NCI-H2227 (cell line): Measurements from ENCODE around the gene MAP2K2.

Source experiments
- DNase-seq: peaks from one replicate; lab custom pipeline; 2025; ENCODE audit not compliant: unreplicated experiment; lab: John Stamatoyannopoulos, UW

MAP2K2 gene

DNA sequence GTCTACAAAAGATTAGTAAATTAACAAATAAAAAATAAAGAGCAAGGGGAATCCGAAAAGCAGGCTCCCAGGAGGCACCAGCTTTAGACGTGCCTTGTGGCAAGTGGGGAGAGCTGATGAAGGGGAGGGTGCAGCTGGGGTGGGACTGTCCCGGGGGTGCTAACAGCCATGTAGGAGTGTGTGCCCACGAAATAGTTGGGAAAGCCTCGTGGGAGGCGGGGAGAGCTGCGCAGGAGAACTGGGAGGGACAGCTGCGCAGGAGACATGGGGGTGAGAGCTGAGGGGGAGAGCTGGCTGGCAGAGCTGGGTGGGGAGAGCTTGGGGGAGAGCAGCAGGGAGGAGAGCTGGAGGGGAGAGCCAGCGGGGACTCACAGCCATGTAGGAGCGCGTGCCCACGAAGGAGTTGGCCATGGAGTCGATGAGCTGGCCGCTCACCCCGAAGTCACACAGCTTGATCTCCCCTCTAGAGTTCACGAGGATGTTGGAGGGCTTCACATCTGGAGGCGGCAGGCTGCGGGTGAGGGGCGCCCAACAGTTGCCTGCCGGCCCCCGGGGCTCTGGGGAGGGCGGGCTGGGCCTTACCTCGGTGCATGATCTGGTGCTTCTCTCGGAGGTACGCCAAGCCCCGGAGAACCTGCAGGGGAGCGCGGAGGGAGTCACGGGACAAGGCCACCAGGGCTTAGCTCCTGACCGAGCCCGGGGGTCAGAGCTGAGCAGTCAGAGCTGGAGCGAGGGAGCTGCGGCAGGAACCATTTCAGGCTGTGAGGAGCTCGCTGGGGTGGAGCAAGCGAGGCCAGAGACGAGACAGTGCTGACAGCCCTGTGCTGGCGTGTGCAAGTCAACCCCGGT is 23.1 kb downstream of the MAP2K2 start:
- DNase-seq, result no peak

DNA sequence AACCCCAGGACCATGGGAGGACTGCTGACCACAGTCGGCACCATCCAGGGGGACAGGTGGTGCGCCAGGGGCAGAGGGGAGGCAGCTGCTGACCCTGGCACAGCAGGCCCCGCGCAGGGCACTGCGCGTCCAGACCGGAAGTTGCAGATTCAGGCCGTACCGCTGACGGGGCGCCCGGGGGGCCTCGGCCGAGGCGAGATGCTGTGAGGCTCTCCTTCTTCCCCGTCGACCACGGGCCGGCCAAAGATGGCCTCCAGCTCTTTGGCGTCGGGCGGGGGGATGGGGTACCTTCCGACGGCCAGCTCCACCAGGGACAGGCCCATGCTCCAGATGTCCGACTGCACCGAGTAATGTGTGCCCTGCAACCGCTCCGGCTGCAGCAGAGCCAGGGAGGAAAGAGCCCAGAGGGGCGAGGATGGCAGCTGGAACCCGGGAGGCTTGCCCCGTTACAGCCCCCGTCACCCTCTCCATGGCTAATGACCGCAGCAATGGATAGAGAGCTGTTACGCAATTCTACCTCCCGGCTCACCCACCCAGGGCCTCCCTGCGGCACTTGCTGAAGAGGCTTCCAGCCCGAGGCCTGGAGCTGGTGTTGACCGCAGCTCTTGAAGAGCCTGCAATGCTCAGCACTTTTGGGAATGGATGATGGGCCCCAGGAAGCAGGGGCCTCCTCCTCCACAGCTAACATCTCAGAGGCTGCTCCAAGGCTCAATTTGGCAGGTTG is 24.7 kb downstream of the MAP2K2 start:
- no peak for DNase-seq

DNA sequence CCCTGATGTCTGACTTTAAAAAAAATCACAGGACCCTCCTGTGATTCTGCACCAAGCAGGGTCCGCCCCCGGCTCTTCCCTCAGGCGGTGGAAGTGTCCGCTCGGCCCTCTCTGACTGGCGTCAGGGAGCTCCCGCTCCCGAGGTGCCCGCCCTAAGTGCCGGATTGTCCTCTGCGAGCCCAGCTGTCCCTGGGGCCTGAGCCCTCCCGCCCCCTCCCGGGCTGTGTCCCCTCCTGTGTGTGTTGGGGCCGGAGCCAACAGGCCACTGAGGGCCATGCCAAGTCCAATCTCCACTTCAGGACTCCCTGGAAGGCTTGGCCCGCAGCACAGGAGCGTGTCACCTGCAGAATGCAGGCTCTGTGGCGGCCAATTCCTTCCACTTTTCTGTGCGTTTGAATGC is 25.4 kb downstream of the MAP2K2 start:
- no peak for DNase-seq

DNA sequence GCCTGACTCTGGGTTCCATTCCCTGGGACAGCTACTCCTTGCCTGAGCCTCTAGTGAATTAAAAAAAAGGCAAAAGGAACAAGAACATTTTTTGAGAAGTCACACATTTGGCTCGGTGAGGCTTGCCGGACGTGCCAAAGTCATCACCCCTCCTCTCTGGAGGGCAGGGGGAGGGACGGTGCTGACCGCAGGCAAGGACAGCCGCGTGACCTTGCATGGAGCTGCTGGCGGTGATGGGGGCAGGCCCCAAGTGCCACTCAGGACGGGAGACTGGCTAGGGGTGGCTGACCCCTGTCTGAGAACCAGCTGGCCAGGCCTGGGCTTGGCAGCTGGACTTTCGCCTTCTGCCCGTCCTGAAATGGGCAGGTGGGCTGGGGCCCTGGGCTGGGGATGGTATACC is 26.4 kb downstream of the MAP2K2 start:
- no peak for DNase-seq

DNA sequence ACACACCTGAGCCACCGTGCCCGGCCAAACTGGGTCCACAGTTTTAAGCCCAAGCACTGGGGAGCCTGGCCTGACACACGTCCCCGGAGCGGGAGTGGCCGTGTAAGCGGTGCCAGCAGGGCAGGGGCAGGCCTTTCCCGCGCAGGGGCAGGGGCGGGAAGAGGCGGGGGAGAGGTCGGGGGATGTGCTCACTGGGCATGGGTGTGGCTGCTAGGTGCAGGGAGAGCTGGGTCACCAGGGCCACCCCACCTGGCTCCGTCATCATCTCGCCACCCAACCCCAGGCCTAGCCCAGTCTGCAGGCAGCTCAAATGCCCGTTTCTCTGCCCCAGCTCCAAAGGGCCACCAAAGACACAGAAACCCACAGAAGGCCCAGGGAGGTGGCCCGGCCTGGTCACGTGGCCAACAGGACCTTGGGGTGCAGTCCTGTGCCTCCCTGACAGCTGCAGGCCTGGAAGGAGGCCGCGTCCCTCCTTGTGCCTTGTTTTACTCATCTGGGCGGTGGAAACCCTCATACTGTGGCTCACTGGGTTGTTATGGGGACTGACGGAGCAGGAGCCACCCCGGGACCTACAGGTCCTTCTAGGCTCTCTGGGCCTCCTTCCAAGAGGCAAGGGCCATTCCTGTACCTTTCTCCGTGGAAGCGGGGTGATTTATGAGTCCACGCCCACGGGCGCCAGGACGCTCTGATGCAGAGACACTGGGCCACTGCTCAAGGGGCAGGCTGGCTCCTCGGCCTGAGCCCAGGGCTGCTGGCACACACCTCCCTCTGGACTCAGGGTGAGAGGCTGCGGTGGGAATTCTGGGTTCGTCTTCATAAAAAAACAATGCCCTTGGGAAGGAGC is 27.7 kb downstream of the MAP2K2 start:
- DNase-seq, result no peak

- DNase-seq, result no peak
Observed at GRCh38 chr19:4095488-4095844, 28.5 kb downstream of the MAP2K2 start.

GRCh38 chr19:4094761-4095487 is 29.0 kb downstream of the MAP2K2 start:
- DNase-seq, result no peak

DNA sequence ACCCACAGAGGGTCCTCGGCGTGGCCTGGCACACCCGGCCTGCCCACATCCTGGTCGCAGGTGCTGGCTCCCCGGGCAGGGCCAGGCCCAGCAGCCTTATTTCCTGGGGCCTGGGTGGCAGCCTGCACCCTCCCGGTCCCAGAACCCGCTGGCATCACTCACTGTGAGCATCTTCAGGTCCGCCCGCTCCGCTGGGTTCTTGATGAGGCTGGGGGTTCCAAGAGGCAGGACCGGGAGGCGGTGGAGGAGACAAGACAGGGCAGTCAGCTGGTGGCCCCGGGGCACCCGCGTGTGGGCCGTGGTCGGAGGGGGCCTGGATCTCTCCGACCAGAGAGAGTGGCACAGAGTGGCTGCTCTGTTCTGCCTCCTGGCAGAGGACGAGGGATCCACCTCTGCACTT is 29.6 kb downstream of the MAP2K2 start:
- no peak for DNase-seq

- DNase-seq, result no peak
Observed at GRCh38 chr19:4093643-4094175, 30.2 kb downstream of the MAP2K2 start.

DNA sequence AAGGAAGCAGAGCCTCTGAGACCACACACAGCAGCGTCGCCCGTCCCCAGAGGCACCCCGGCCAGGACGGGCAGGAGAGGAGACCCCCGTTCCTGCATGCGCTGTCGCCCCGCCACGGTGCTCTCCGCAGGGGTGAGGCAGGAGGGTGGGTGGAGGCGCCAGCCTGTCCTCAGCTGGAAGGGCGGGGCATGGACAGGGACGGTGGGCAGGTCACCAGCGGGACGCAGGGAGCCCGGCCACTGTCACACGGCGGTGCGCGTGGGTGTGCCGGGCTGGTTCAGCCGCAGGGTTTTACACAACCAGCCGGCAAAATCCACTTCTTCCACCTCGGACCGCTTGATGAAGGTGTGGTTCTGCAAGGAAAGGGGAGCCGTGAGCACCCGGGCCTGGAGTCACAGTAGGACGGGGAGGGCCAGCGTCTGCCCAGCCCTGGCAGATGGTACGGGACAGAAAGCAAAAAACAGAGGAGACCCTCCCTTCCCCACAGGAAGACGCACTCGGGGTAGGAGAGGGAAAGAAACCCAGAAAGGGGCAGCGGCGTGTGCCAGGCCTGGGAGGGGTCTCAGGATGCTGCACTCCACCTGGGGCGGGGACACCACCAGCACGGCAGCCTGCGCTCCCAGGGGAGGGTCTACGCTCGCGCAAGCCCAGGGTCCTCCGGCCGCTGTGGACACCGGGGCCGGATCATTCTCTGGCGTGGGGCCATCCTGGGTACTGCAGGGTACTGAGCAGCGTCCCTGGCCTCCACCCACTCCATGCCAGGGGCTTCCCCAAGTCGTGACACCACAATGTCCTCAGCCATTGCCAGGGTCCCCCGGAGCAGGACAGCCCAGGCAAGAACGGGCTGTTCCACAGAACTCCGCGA is 33.3 kb downstream of the MAP2K2 start:
- no peak for DNase-seq

DNA sequence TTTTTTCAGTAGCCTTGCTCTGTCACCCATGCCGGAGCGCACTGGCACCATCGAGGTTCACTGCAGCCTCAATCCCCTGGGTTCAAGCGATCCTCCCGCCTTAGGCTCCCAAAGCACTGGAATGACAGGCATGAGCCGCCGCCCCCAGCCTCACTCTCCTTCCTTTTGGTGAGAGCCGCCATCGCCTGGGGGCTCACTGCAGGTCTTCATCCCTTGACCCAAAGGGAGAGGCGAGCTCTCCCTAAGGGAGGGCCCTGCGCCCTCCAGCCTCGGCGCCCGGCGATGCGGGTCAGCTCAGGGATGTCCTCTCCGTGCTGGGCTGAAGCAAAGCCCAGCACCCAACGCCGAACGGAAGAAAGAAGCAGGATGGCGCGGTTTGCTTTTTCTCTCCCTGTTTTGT is 34.0 kb downstream of the MAP2K2 start:
- no peak for DNase-seq

DNA sequence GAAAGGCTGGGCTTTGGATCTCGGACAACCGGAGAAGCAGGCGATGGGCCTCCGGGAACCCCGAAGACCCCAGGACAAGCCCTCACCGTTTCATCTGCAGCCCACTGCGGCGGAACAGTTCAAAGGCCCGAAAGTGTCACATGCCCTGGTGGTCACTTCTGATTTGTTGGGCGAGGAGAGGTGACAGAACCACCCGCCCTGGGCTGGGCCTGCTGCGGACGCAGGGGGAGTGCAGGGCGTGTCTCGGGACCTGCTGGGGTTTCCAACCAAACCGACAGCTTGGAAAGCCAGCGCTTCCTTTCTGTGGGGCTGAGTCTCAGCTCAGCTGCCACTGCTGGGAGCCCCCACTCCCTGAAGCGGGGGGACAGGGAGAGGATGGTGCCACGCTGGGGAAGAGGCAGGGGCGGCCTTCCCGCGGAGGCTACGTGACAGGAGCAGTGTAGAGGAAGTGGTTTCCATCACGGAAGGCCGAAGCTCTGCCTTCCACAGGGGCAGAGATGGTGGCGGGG is 34.5 kb downstream of the MAP2K2 start:
- no peak for DNase-seq

DNA sequence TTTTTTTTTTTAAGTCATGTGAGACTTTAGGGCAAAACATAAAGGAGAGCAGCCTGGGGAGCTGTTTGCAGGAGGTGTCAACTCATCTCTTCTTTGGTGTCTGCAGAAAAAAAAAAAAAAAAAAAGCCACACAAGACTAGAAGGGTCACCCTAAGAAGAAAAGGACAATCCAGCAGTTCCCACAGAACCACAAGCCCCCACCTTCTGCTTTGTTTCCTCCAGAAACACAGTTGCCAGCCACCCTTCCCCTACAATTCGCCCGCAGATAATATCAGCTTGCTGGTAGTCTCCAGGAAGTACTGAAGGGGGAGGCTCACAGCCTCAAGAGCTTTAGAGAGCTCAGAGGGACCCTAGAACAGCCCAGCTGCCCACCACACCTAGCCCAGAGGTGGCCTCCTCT is 34.9 kb downstream of the MAP2K2 start:
- no peak for DNase-seq

GRCh38 chr19:4087787-4088679 is 35.9 kb downstream of the MAP2K2 start:
- DNase-seq, result no peak

- DNase-seq, result no peak
Observed at GRCh38 chr19:4086411-4086867, 37.5 kb downstream of the MAP2K2 start.

DNA sequence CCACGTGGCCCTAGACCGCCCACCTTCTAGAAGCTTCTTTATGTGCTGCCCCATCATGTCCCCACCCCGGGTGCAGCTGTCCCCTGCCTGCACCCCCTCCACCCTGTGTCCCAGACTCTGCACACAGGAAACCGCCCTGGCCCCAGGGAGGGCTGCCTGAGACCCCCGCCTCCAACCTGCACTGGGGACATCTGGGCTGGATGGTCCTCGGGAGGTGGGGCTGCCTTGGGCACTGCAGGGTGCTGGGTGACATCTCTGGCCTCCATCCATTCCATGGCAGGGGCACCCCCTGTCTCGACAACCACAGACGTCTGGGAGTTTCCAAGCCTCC is 39.4 kb downstream of the MAP2K2 start:
- DNase-seq, result no peak

DNA sequence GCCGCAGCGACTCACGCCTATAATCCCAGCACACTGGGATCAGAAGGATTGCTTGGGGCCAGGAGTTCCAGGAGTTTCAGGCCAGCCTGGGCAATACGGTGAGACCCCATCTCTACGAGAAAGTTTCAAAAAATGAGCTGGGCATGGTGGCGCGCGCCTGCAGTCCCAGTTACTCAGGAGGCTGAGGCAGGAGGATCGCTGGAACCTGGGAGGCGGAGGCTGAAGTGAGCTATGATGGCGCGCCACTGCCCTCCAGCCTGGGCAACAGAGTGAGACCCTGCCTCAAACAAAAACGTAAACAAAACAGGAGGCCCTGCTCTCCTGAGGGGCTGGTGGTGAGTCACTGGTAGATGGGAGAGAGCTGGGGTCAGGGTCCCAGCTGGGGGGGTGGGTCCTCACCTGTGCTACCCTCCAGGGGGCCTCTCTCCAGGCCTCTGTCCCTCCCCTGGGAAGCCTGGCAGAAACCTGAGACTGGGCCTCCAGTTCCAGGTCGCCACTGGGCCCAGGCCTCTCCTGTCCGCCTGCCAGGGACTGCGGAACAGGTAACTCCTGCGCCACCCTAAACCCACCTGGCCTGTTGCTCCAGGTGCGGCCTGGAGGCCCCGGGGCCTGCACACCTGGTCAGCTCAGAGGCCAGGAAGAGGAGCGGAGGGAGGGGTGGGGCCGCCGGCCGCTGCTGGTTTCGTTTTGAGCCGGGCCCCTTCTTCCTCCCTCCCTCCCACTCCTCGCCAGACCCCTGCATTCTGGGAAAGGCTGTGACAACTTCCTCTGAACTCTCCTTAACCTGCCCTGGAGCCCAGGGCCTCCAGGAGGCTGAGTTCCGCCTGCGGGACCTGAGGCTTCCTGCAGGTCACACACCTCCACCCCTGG is 40.0 kb downstream of the MAP2K2 start:
- DNase-seq, result no peak

DNA sequence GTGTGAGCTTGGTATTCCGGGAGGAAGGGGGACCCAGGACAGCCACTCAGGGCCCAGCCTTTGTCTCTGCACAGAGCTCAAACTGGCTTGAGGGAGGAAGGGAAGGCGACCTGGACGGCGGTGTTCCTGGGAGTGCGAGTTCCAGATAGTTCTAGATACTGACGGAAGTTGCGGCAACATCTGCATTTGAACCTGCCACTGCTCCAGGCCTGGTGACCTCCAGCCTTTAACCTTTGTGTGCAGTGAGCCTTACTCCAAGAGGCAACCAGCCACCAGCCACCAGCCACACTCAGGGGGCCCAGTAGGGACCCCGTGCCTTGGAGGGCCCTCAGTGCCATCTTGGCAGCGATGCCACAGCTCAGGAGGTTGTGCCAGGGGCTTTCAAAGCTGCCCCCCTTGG is 41.8 kb downstream of the MAP2K2 start:
- DNase-seq, result no peak
